Calu3 (cell line): ENCODE results near the gene XPR1. TPM values are rescaled to one million over a fixed set of nuclear protein-coding genes. Genes with fewer than 3 reads are reported as not detected.

ENCODE experiments used
- BruUV-seq: library from RNA; stranded (reverse); fragments of 400-500 nt; replicated peaks from 2 replicates; lab custom pipeline; 2021; lab: Mats Ljungman, UMichigan
- CTCF ChIA-PET: fragments of 300-600 bp; sonication (Branson Sonifier 250); formaldehyde crosslinking; loops from one replicate; lab custom pipeline; 2022; ENCODE audit warnings: antibody characterized with exemption; lab: Charles Lee
- DNase-seq: peaks from one replicate; pipeline ENCODE4 v3.0.0; 2022
- H3K27ac Mint-ChIP-seq: one replicate; pipeline ENCODE4 v1.8.0; 2022; ENCODE audit warnings: mixed read lengths; ENCODE audit not compliant: unreplicated experiment
- H3K27me3 Mint-ChIP-seq: one replicate; pipeline ENCODE4 v1.8.0; 2022; ENCODE audit warnings: mixed read lengths; ENCODE audit not compliant: unreplicated experiment
- H3K36me3 Mint-ChIP-seq: one replicate; pipeline ENCODE4 v1.8.0; 2022; ENCODE audit warnings: mild to moderate bottlenecking, moderate library complexity, mixed read lengths; ENCODE audit not compliant: insufficient read depth, unreplicated experiment
- H3K4me1 Mint-ChIP-seq: one replicate; pipeline ENCODE4 v1.8.0; 2022; ENCODE audit warnings: mild to moderate bottlenecking, low read depth, mixed read lengths; ENCODE audit not compliant: unreplicated experiment
- H3K4me3 Mint-ChIP-seq: one replicate; pipeline ENCODE4 v1.8.0; 2022; ENCODE audit warnings: mild to moderate bottlenecking, low read depth, moderate library complexity, mixed read lengths; ENCODE audit not compliant: unreplicated experiment
- H3K9me3 Mint-ChIP-seq: one replicate; pipeline ENCODE4 v1.8.0; 2022; ENCODE audit warnings: low read depth, mixed read lengths; ENCODE audit not compliant: unreplicated experiment
- intact Hi-C: fragments of 100-400 bp; cut with micrococcal nuclease; formaldehyde crosslinking; loops from one replicate; pipeline ENCODE4 v1.10.0; 2022; ENCODE audit not compliant: unreplicated experiment
- total RNA-seq: library from RNA; stranded (reverse); gene quantifications from 2 replicates; pipeline ENCODE4 v1.2.3, GENCODE V29; 2022
- TF ChIP-seq, protein P1 (sequence below): fragments of 200-600 bp; IDR thresholded peaks from one replicate; pipeline ENCODE4 v1.8.0; 2022; ENCODE audit warnings: antibody characterized with exemption; ENCODE audit not compliant: unreplicated experiment

Gene XPR1
- total RNA-seq, 1 experiment from 2014 or later = 44.5 TPM

DNA sequence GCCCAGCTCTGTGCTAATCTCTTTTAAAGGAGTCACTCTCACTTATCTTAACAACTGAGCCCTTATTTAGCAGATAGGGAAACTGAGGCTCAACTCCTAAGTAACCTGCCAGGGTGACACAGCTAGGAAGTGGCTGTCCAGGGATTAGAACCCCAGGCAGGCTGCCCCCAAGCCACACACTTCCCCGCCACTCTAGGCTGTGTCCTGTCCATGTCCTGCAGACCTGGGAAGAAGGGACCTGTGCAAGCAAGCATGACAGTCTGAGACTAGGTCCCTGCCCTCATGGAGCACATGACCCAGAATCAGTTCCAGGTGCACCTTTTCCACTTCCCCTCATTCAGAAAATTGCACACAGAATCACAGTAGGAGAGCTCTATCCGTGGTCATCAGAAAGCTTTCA is 293.1 kb downstream of the XPR1 start:
- intact Hi-C loops = no loop called here
- DNase-seq = no peak
- Mint-ChIP-seq H3K9me3 (no peaks in the 10 kb centered on the region), H3K4me3 (no peak overlapping the region), H3K27me3 (peaks cover 32% of the 10 kb centered on the region), H3K36me3 (no peaks in the 10 kb centered on the region), H3K27ac (no peak overlapping the region), H3K4me1 (no peaks in the 10 kb centered on the region)
- TF ChIP-seq, protein P1, sequence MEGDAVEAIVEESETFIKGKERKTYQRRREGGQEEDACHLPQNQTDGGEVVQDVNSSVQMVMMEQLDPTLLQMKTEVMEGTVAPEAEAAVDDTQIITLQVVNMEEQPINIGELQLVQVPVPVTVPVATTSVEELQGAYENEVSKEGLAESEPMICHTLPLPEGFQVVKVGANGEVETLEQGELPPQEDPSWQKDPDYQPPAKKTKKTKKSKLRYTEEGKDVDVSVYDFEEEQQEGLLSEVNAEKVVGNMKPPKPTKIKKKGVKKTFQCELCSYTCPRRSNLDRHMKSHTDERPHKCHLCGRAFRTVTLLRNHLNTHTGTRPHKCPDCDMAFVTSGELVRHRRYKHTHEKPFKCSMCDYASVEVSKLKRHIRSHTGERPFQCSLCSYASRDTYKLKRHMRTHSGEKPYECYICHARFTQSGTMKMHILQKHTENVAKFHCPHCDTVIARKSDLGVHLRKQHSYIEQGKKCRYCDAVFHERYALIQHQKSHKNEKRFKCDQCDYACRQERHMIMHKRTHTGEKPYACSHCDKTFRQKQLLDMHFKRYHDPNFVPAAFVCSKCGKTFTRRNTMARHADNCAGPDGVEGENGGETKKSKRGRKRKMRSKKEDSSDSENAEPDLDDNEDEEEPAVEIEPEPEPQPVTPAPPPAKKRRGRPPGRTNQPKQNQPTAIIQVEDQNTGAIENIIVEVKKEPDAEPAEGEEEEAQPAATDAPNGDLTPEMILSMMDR = no peak
- CTCF ChIA-PET = interaction anchor here (0.6 to 1.5 kb wide), 2 partner anchors 11 to 43 kb away, joined by 3 to 4 read pairs; no protein-coding TSS in a partner anchor
- BruUV-seq = no TSS peak

DNA sequence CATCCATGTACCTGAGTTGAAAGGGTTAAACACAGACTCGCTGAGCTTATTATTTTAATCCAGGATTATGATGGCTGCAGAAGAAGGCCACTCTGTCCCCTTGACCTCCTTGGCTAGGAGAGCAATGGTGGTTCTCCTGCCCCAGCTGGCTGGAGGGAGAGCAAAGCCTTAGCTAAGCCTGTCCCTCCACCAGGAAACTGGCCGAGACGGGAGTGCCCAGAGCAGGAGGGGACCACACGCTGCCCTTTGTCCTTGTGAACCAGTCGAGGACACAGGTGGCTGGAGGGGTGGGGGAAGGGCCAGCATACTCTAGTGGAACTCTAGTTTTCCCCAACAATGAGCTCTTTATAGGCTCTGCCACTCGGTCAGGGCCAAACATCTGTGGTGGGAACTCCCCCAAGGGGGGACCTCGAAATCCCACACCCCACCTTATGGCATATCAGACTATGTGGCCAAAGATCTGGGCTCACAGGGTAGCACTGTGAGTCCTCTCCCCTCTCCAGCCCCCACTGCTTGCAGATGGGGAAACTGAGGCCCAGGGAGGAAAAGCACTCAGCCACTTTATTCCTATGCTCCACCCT is 293.7 kb downstream of the XPR1 start:
- CTCF ChIA-PET = interaction anchor here (1.0 to 1.5 kb wide), 2 partner anchors 15 to 44 kb away, joined by 4 read pairs; no protein-coding TSS in a partner anchor
- Mint-ChIP-seq H3K4me3 (no peak overlapping the region), H3K4me1 (no peaks in the 10 kb centered on the region), H3K9me3 (no peaks in the 10 kb centered on the region), H3K27me3 (peaks cover 32% of the 10 kb centered on the region), H3K36me3 (no peaks in the 10 kb centered on the region), H3K27ac (no peak overlapping the region)
- BruUV-seq = no TSS peak
- DNase-seq = peak; percentile 22
- intact Hi-C loops = no loop called here
- TF ChIP-seq, protein P1 = no peak

GRCh38 chr1:180926164-180926981 is 294.6 kb downstream of the XPR1 start:
- H3K4me1 Mint-ChIP-seq = no peaks in the 10 kb centered on the region
- no peak for DNase-seq
- H3K36me3 Mint-ChIP-seq = no peaks in the 10 kb centered on the region
- no peaks in the 10 kb centered on the region for H3K9me3 Mint-ChIP-seq
- no peak overlapping the region for H3K27ac Mint-ChIP-seq
- CTCF ChIA-PET = interaction anchor here (0.6 to 1.0 kb wide), 2 partner anchors 14 to 411 kb away, joined by 3 to 4 read pairs; no protein-coding TSS in a partner anchor
- TF ChIP-seq, protein P1 = no peak
- no peak overlapping the region for H3K4me3 Mint-ChIP-seq
- H3K27me3 Mint-ChIP-seq = peaks cover 26% of the 10 kb centered on the region
- intact Hi-C loops = no loop called here
- BruUV-seq = no TSS peak

DNA sequence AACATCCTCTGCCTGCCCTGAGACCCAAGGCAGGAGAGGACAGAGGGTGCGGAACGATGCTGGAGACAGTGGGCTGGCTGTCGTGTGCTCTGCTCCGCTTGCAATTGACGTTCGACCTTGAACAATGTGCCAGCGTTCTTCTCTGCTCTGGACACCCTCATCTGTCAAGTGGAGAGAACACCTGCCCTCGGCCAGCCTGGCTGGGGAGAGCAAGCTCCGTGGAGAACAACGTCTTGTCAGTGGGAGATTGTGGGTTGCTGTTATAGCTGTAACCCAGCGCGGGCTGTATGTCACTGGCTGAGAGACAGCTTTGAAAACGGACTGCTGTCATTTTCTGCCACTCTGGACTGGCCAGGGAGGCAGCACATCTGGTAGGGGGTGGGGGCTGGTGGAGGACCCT is 295.5 kb downstream of the XPR1 start:
- H3K4me3 Mint-ChIP-seq = no peak overlapping the region
- intact Hi-C loops = no loop called here
- no TSS peak for BruUV-seq
- TF ChIP-seq, protein P1 = no peak
- H3K27ac Mint-ChIP-seq = no peak overlapping the region
- peaks cover 18% of the 10 kb centered on the region for H3K27me3 Mint-ChIP-seq
- CTCF ChIA-PET = no interaction called here
- no peak for DNase-seq
- no peaks in the 10 kb centered on the region for H3K36me3 Mint-ChIP-seq
- H3K9me3 Mint-ChIP-seq = no peaks in the 10 kb centered on the region
- no peaks in the 10 kb centered on the region for H3K4me1 Mint-ChIP-seq
